ENCODE data around the gene WDR1. TPM values are rescaled to one million over a fixed set of nuclear protein-coding genes. Genes with fewer than 3 reads are reported as not detected.

Gene WDR1
- total RNA-seq, 1 experiment from 2014 or later = 227 TPM

GRCh38 chr4:10108391-10108790 lies 8.2 kb downstream of the WDR1 start:
- ChIA-PET CTCF (no interaction called here), POLR2A (ENCODE audit: low non-redundant PET) (no interaction called here)
- Histone ChIP-seq H3K27me3 (replicated peaks; ENCODE audit: insufficient read depth, low read depth, low read length, poor library complexity) (no peaks in the 10 kb centered on the region), H3K27ac (ENCODE audit: low read depth, low read length, poor library complexity, severe bottlenecking) (no peak overlapping the region), H3K4me1 (ENCODE audit: insufficient read depth, low read length, poor library complexity, severe bottlenecking) (no peaks in the 10 kb centered on the region), H3K9me3 (ENCODE audit: low read depth, low read length, poor library complexity, severe bottlenecking) (no peaks in the 10 kb centered on the region), H3K36me3 (ENCODE audit: insufficient read depth, low read length, poor library complexity, severe bottlenecking) (peaks cover 27% of the 10 kb centered on the region), H3K4me3 (ENCODE audit: low read depth, low read length, poor library complexity, severe bottlenecking) (no peak overlapping the region)
- intact Hi-C loops (cut with micrococcal nuclease; ENCODE audit: unreplicated experiment) = no loop called here
- no peak for TF ChIP-seq EZH2 (IDR thresholded peaks at IDR 0.05; ENCODE audit: borderline replicate concordance, low read depth, low read length, poor library complexity, severe bottlenecking)
- TF ChIP-seq, protein P1, sequence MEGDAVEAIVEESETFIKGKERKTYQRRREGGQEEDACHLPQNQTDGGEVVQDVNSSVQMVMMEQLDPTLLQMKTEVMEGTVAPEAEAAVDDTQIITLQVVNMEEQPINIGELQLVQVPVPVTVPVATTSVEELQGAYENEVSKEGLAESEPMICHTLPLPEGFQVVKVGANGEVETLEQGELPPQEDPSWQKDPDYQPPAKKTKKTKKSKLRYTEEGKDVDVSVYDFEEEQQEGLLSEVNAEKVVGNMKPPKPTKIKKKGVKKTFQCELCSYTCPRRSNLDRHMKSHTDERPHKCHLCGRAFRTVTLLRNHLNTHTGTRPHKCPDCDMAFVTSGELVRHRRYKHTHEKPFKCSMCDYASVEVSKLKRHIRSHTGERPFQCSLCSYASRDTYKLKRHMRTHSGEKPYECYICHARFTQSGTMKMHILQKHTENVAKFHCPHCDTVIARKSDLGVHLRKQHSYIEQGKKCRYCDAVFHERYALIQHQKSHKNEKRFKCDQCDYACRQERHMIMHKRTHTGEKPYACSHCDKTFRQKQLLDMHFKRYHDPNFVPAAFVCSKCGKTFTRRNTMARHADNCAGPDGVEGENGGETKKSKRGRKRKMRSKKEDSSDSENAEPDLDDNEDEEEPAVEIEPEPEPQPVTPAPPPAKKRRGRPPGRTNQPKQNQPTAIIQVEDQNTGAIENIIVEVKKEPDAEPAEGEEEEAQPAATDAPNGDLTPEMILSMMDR (conservative IDR thresholded peaks at IDR 0.05; ENCODE audit: low read depth, low read length) = no peak
- BruUV-seq (replicated peaks) = no TSS peak
- DNase-seq (ENCODE audit: low spot score) = no peak

DNA sequence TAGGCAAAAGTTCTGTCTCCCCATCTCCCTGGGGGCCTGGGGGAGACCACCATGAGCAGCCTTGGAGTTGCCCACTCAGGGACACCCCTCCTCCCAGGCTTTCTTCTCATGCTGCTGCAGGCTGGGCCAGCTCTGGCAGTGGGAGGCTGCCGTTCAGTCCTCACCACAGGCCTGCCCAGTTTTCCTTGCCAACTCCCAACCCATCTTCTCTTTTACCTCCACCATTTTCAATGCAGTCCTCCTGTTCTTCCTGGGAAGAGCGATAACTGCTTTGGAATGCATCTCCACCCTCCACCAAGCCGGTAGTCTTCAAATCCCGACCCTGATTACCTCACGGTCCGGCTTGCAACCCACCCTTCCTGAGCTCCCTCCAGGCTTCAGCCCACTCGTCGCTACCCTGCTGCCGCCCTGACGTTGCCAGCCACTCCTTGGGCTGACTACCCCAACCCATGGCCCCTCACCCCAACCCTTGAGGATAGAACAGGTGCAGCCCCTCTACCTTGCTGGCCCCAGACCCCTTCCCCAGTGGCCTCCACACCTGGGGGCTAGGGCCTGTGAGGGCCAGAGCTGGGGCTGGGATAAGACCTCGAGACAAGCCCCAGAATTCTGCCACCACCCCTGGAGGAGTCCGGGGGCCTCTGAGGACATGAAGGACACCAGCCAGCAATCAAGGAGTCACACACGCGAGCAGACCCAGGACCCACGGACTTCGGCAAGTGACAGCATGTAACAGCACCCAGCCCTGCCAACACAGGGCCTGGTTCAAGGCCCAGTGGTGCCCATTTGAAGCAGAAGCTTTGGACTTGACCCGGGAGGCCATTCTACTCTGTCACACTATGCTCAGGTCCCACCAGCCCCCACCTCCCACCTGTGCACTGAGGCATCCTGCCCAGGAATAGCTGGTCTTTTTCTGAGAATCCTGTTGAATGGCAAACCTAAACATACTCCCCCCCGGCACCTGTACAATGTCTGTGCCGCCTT lies 9.2 kb downstream of the WDR1 start:
- DNase-seq (ENCODE audit: low spot score) = no peak
- Histone ChIP-seq H3K4me1 (ENCODE audit: insufficient read depth, low read length, poor library complexity, severe bottlenecking) (no peaks in the 10 kb centered on the region), H3K4me3 (ENCODE audit: low read depth, low read length, poor library complexity, severe bottlenecking) (no peak overlapping the region), H3K27me3 (replicated peaks; ENCODE audit: insufficient read depth, low read depth, low read length, poor library complexity) (no peaks in the 10 kb centered on the region), H3K9me3 (ENCODE audit: low read depth, low read length, poor library complexity, severe bottlenecking) (no peaks in the 10 kb centered on the region), H3K36me3 (ENCODE audit: insufficient read depth, low read length, poor library complexity, severe bottlenecking) (peaks cover 17% of the 10 kb centered on the region), H3K27ac (ENCODE audit: low read depth, low read length, poor library complexity, severe bottlenecking) (peak overlapping the region; percentile 10)
- CTCF ChIA-PET = no interaction called here
- intact Hi-C loops (cut with micrococcal nuclease; ENCODE audit: unreplicated experiment) = no loop called here
- no TSS peak for BruUV-seq (replicated peaks)
- POLR2A ChIA-PET (ENCODE audit: low non-redundant PET) = interaction anchor here (0.6 kb wide), 2 partner anchors 10 kb away, joined by 6 to 10 read pairs; no protein-coding TSS in a partner anchor
- no peak for TF ChIP-seq EZH2 (IDR thresholded peaks at IDR 0.05; ENCODE audit: borderline replicate concordance, low read depth, low read length, poor library complexity, severe bottlenecking)
- TF ChIP-seq, protein P1 (conservative IDR thresholded peaks at IDR 0.05; ENCODE audit: low read depth, low read length) = no peak

DNA sequence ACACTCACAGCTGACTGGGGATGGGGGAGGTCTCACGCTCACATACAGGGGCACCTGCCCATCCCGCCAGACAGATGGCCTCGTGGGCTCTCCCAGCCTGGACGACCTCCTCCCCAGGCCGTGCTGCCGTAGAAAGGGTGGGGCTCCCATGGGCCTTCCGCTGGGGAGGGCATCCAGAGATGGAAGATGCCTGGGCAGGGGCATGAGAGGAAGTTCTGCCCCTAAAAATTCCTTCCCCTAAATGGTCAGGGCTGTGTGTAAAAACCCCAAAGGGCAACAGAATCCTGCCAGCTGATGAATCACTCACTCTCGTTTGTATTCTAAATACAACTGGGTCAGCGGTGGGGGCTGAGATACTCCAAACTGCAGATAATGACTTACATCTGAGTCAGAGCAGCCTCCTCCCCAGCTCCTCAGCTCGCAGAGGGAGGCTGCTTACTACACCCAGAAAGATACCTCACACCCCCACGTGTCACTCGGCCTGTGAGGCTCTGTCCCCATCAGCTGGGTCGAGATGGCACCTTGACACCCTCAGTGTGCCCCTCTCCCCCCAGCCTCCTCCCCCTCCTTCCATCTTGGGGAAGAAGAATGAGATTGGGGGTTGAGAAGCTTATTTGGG lies 10.1 kb downstream of the WDR1 start:
- H3K27ac ChIP-seq (ENCODE audit: low read depth, low read length, poor library complexity, severe bottlenecking) = no peak overlapping the region
- TF ChIP-seq, protein P1 (conservative IDR thresholded peaks at IDR 0.05; ENCODE audit: low read depth, low read length) = no peak
- TF ChIP-seq EZH2 (IDR thresholded peaks at IDR 0.05; ENCODE audit: borderline replicate concordance, low read depth, low read length, poor library complexity, severe bottlenecking) = no peak
- no peak overlapping the region for H3K4me3 ChIP-seq (ENCODE audit: low read depth, low read length, poor library complexity, severe bottlenecking)
- H3K27me3 ChIP-seq (replicated peaks; ENCODE audit: insufficient read depth, low read depth, low read length, poor library complexity) = no peaks in the 10 kb centered on the region
- ChIA-PET CTCF (no interaction called here), POLR2A (ENCODE audit: low non-redundant PET) (interaction anchor here (0.6 kb wide), 1 partner anchor 11 kb away, joined by 10 read pairs; no protein-coding TSS in a partner anchor)
- intact Hi-C loops (cut with micrococcal nuclease; ENCODE audit: unreplicated experiment) = no loop called here
- no peaks in the 10 kb centered on the region for H3K9me3 ChIP-seq (ENCODE audit: low read depth, low read length, poor library complexity, severe bottlenecking)
- no TSS peak for BruUV-seq (replicated peaks)
- peaks cover 12% of the 10 kb centered on the region for H3K36me3 ChIP-seq (ENCODE audit: insufficient read depth, low read length, poor library complexity, severe bottlenecking)
- H3K4me1 ChIP-seq (ENCODE audit: insufficient read depth, low read length, poor library complexity, severe bottlenecking) = no peaks in the 10 kb centered on the region
- peak; percentile 57 for DNase-seq (ENCODE audit: low spot score)
